Measurements from ENCODE around the gene RAB24.

- TF ChIP-seq CTCF (IDR thresholded peaks at IDR 0.05) (no peak), POLR2A (IDR thresholded peaks at IDR 0.05) (no peak)
Measured at GRCh38 chr5:177300236-177300880, 3.2 kb downstream of the RAB24 start.
